K562 (cell line): ENCODE measurements around the gene GOLT1A. TPM values are rescaled to one million over a fixed set of nuclear protein-coding genes. Genes with fewer than 3 reads are reported as not detected.

Source experiments
- ATF3 ChIP-seq, 2 experiments: fragments of 450-650 bp in 1 of 2; sonication (generic) in 1 of 2; formaldehyde crosslinking in 1 of 2; IDR thresholded peaks in 1 of 2; conservative IDR thresholded peaks in 1 of 2; 2 replicates each; pipeline versions ENCODE4 v1.6.1 to v1.8.1; 2016 to 2023; ENCODE audit warnings: mild to moderate bottlenecking in 2 of 2, moderate library complexity in 2 of 2, inconsistent platforms in 1 of 2, missing genetic modification reagents in 1 of 2
- CAMTA2 ChIP-seq: fragments of 250-450 bp; sonication (Bioruptor Pico); conservative IDR thresholded peaks from 2 replicates; pipeline ENCODE4 v1.5.1; 2022
- CBX8 ChIP-seq: fragments of 200-600 bp; sonication (generic); IDR thresholded peaks from 2 replicates; pipeline ENCODE4 v1.6.1; 2012; ENCODE audit warnings: borderline replicate concordance, mixed run types, low read depth, mild to moderate bottlenecking, moderate library complexity, mixed read lengths, low read length, control low read depth, inconsistent platforms; ENCODE audit not compliant: poor library complexity, severe bottlenecking; ENCODE audit errors: extremely low read depth
- EZH2 ChIP-seq: IDR thresholded peaks from 2 replicates; pipeline ENCODE4 v1.6.1; 2012; ENCODE audit warnings: low read depth, mild to moderate bottlenecking, inconsistent platforms, low read length, borderline replicate concordance
- GATAD2B ChIP-seq: fragments of 450-650 bp; IDR thresholded peaks from 2 replicates; pipeline ENCODE4 v1.6.1; 2017; ENCODE audit warnings: mild to moderate bottlenecking, borderline replicate concordance
- IRF2 ChIP-seq: sonication (generic); formaldehyde crosslinking; IDR thresholded peaks from 2 replicates; pipeline ENCODE4 v1.8.1; 2022; ENCODE audit warnings: mild to moderate bottlenecking, missing genetic modification reagents
- KHSRP ChIP-seq: fragments of 450-650 bp; IDR thresholded peaks from 2 replicates; pipeline ENCODE4 v1.6.1; 2017
- KLF6 ChIP-seq: fragments of 250-450 bp; sonication (Bioruptor Pico); IDR thresholded peaks from 2 replicates; pipeline ENCODE4 v1.4.0; 2020; ENCODE audit warnings: mild to moderate bottlenecking, moderate library complexity, borderline replicate concordance
- MTA1 ChIP-seq: fragments of 450-650 bp; IDR thresholded peaks from 2 replicates; pipeline ENCODE4 v1.6.1; 2017; ENCODE audit warnings: borderline replicate concordance
- NCOA2 ChIP-seq, 2 experiments: fragments of 450-650 bp; IDR thresholded peaks; 2 replicates each; pipeline ENCODE4 v1.6.1; 2018; ENCODE audit warnings: mild to moderate bottlenecking in 2 of 2, moderate library complexity in 1 of 2; ENCODE audit not compliant: partially characterized antibody in 2 of 2
- NCOA4 ChIP-seq: fragments of 450-650 bp; IDR thresholded peaks from 2 replicates; pipeline ENCODE4 v1.6.1; 2018; ENCODE audit warnings: mild to moderate bottlenecking; ENCODE audit not compliant: partially characterized antibody
- NFE2L1 ChIP-seq: fragments of 450-650 bp; IDR thresholded peaks from 2 replicates; pipeline ENCODE4 v1.6.1; 2016; ENCODE audit warnings: missing genetic modification characterization, low read depth, mild to moderate bottlenecking, missing compliant biosample characterization, moderate library complexity, borderline replicate concordance
- NR2C2 ChIP-seq, 2 experiments: fragments of 200-800 bp in 1 of 2; sonication (Bioruptor generic) in 1 of 2; sonication (generic) in 1 of 2; formaldehyde crosslinking in 1 of 2; IDR thresholded peaks; 2 replicates each; pipeline versions ENCODE4 v1.6.1 to v1.8.0; 2016 to 2022; ENCODE audit warnings: mild to moderate bottlenecking in 1 of 2, missing compliant biosample characterization in 1 of 2, missing genetic modification characterization in 1 of 2, missing genetic modification reagents in 1 of 2
- PCBP2 ChIP-seq: fragments of 200-400 bp; formaldehyde crosslinking; IDR thresholded peaks from 2 replicates; pipeline ENCODE4 v1.6.1; 2018; ENCODE audit warnings: low read length, low read depth, mild to moderate bottlenecking, moderate library complexity; ENCODE audit not compliant: poor library complexity, severe bottlenecking
- SLC30A9 ChIP-seq: fragments of 250-450 bp; sonication (Bioruptor Pico); IDR thresholded peaks from 2 replicates; pipeline ENCODE4 v1.8.0; 2022; ENCODE audit warnings: mild to moderate bottlenecking, moderate library complexity
- SMC3 ChIP-seq: conservative IDR thresholded peaks from 2 replicates; pipeline ENCODE4 v1.6.1; 2011; ENCODE audit warnings: low read depth, low read length, improper control_type of control experiment; ENCODE audit not compliant: insufficient read depth
- ZEB2 ChIP-seq: fragments of 450-650 bp; IDR thresholded peaks from 2 replicates; pipeline ENCODE4 v1.6.1; 2016
- ZNF12 ChIP-seq: sonication (generic); formaldehyde crosslinking; IDR thresholded peaks from 2 replicates; pipeline ENCODE4 v1.4.0; 2020; ENCODE audit warnings: mild to moderate bottlenecking, missing genetic modification reagents
- ZNF197 ChIP-seq: fragments of 200-800 bp; sonication (Bioruptor generic); IDR thresholded peaks from 2 replicates; pipeline ENCODE4 v1.6.1; 2016; ENCODE audit warnings: low read depth, missing genetic modification characterization, missing compliant biosample characterization
- ZNF239 ChIP-seq: fragments of 250-450 bp; sonication (Bioruptor Pico); IDR thresholded peaks from 2 replicates; pipeline ENCODE4 v1.4.0; 2020; ENCODE audit warnings: mild to moderate bottlenecking
- polyA plus RNA-seq, 8 experiments: library from polyadenylated mRNA; depleted of rRNA in 4 of 8; stranded (reverse) in 5 of 8; unstranded in 3 of 8; fragments of >200 nt; fragmentation: Nextera tagmentation in 2 of 8; fragmentation: Illumina TruSeq in 1 of 8; extraction: Ambion mirVana in 2 of 8; extraction: Trizol in 1 of 8; gene quantifications; 2 replicates each; pipeline versions ENCODE4 v1.2.1 to v1.2.3, GENCODE V29; 2011 to 2014; ENCODE audit warnings: inconsistent platforms in 1 of 8, missing spikeins in 1 of 8
- total RNA-seq, 7 experiments: library from RNA; depleted of rRNA in 6 of 7; stranded (reverse); fragments of >200 nt in 6 of 7; fragmentation: Illumina TruSeq in 2 of 7; extraction: Trizol in 2 of 7; gene quantifications; 2 replicates each; pipeline versions ENCODE4 v1.2.1 to v1.2.3, GENCODE V29; 2011 to 2021; ENCODE audit warnings: low replicate concordance in 1 of 7
- TF ChIP-seq, protein P1 (sequence below): IDR thresholded peaks from 2 replicates; pipeline ENCODE4 v1.6.1; 2012; ENCODE audit warnings: low read depth, low read length, improper control_type of control experiment, borderline replicate concordance
- TF ChIP-seq, protein P2 (sequence below): fragments of 450-650 bp; formaldehyde crosslinking; conservative IDR thresholded peaks from 2 replicates; pipeline ENCODE4 v1.4.0; 2022; ENCODE audit warnings: mild to moderate bottlenecking, missing genetic modification characterization

Gene GOLT1A
- total and polyA plus RNA-seq, 9 of the 15 experiments (the other 6 are each of a cell fraction or from before 2014, with no cell fraction given): not detected

GRCh38 chr1:204177133-204177532 lies 36.7 kb downstream of the GOLT1A start (continued):
- TF ChIP-seq ATF3 (IDR thresholded peaks at IDR 0.05) (peak; percentile 96), ATF3 (CRISPR knock-in tag; conservative IDR thresholded peaks at IDR 0.05) (0 out of 2 replicates have a peak, but pooled peaks have one; percentile 78), CAMTA2 (CRISPR knock-in tag) (no peak), ZEB2 (no peak), ZNF197 (0 out of 2 replicates have a peak, but pooled peaks have one; percentile 77), NR2C2 (CRISPR knock-in tag; IDR thresholded peaks at IDR 0.05) (peak; percentile 58), NR2C2 (tag; IDR thresholded peaks at IDR 0.05) (peak; percentile 84), NCOA2 (IDR thresholded peaks at IDR 0.05; ENCODE audit: partially characterized antibody in 2 of 2) (no peak), ZNF239 (CRISPR knock-in tag) (peak; percentile 31; the same call in 1 of the 2 replicates), NFE2L1 (tag) (no peak), SLC30A9 (CRISPR knock-in tag) (no peak), PCBP2 (no peak), KLF6 (CRISPR knock-in tag) (peak; percentile 54; the same call in 1 of the 2 replicates), SMC3 (no peak), CBX8 (no peak), GATAD2B (no peak), IRF2 (CRISPR knock-in tag) (no peak), ZNF12 (CRISPR knock-in tag) (no peak), MTA1 (peak; percentile 76), KHSRP (no peak), NCOA4 (no peak), EZH2 (no peak)
- TF ChIP-seq, protein P1, sequence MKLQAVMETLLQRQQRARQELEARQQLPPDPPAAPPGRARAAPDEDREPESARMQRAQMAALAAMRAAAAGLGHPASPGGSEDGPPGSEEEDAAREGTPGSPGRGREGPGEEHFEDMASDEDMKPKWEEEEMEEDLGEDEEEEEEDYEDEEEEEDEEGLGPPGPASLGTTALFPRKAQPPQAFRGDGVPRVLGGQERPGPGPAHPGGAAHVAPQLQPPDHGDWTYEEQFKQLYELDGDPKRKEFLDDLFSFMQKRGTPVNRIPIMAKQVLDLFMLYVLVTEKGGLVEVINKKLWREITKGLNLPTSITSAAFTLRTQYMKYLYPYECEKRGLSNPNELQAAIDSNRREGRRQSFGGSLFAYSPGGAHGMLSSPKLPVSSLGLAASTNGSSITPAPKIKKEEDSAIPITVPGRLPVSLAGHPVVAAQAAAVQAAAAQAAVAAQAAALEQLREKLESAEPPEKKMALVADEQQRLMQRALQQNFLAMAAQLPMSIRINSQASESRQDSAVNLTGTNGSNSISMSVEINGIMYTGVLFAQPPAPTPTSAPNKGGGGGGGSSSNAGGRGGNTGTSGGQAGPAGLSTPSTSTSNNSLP: no peak
- TF ChIP-seq, protein P2, sequence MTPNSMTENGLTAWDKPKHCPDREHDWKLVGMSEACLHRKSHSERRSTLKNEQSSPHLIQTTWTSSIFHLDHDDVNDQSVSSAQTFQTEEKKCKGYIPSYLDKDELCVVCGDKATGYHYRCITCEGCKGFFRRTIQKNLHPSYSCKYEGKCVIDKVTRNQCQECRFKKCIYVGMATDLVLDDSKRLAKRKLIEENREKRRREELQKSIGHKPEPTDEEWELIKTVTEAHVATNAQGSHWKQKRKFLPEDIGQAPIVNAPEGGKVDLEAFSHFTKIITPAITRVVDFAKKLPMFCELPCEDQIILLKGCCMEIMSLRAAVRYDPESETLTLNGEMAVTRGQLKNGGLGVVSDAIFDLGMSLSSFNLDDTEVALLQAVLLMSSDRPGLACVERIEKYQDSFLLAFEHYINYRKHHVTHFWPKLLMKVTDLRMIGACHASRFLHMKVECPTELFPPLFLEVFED (CRISPR knock-in tag): peak; percentile 85
